Keratinocyte (primary cell): ENCODE measurements around the gene LANCL2.

Source experiments
- CTCF ChIP-seq, 3 experiments: IDR thresholded peaks in 1 of 3; conservative IDR thresholded peaks in 1 of 3; optimal IDR thresholded peaks in 1 of 3; 2 replicates in 2 of 3; 3 replicates in 1 of 3; pipeline versions ENCODE3 to v1.5.1; 2011; ENCODE audit warnings: low read length in 3 of 3, mild to moderate bottlenecking in 3 of 3, moderate library complexity in 2 of 3, control low read depth in 1 of 3, inconsistent platforms in 1 of 3; ENCODE audit not compliant: insufficient read depth in 2 of 3; ENCODE audit errors: extremely low read depth in 1 of 3
- EZH2 ChIP-seq: IDR thresholded peaks from one replicate; pipeline ENCODE4 v1.6.1; 2012; ENCODE audit warnings: inconsistent platforms, mild to moderate bottlenecking, low read length, moderate library complexity

- TF ChIP-seq EZH2 (no peak), CTCF (optimal IDR thresholded peaks at IDR 0.05 in 1 of 3, IDR thresholded peaks at IDR 0.05 in 1 of 3, conservative IDR thresholded peaks at IDR 0.05 in 1 of 3; ENCODE audit: extremely low read depth in 1 of 3, insufficient read depth in 2 of 3, low read length in 3 of 3) (no peak)
These were observed 9.1 kb downstream of the LANCL2 start for GRCh38 chr7:55374213-55374612.
